GM12873 (cell line): Measurements from ENCODE around the gene RELA.

Experiments used
- CTCF ChIP-seq: IDR thresholded peaks from 2 replicates; pipeline ENCODE4 v1.5.1; 2012; ENCODE audit warnings: low read depth, mild to moderate bottlenecking, moderate library complexity, low read length, control low read depth; ENCODE audit not compliant: insufficient read depth; ENCODE audit errors: missing control alignments

RELA gene

DNA sequence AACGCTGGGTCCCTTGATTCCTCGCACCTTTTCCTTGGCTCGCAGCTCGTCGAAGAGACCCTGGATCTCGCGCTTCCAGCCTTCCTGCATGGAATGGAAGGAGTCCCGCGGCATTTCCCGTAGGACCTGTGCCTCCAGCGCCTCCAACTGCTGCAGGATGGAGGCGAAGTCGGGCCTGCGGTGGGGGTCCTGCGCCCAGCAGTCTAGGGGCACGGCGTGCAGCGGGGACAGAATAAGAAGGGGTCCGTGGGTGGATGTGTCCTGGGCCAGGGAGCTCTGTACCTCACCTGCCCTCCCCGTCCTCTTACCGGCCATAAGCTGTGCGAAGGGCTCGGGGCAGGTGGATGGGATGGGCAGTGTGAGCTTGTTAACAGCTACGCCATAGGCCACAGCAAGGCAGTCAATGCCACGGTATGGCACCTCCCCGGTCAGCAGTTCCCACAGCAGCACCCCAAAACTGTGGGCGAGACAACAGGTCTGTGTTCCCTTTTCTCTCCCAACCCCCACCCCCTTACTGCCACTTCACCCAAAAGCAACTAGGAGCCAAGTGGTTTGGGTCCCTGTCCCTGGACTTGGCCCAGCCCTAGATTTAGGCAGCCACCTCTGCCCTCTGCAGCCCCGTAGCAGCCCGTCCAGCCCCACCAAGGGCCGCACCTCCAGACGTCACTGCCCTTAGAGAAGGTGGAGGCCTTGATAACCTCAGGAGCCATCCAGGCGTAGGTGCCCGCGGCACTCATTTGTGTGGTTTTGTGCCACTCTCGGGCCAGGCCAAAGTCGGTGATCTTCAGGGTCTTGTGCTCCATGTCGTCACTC, 54.9 kb downstream of the RELA start:
- no peak for TF ChIP-seq CTCF

GRCh38 chr11:65606876-65607613, 55.7 kb downstream of the RELA start:
- no peak for TF ChIP-seq CTCF

GRCh38 chr11:65604258-65604657, 58.5 kb downstream of the RELA start:
- no peak for TF ChIP-seq CTCF
